Tibial nerve (tissue), 4 donors: Measurements from ENCODE around the gene UNC80. TPM values are rescaled to one million over a fixed set of nuclear protein-coding genes. Genes with fewer than 3 reads are reported as not detected.

Experiments used
- DNase-seq, 2 donors: peaks; one replicate each; pipeline ENCODE4 v3.0.0-alpha.2; 2019; ENCODE audit warnings: low spot score in 2 of 2
- H3K27ac ChIP-seq, 4 donors: fragments of 200-600 bp; sonication (generic) in 3 of 4; one replicate each; pipeline ENCODE4 v1.5.1; 2017 to 2019; ENCODE audit warnings: mild to moderate bottlenecking in 1 of 4
- H3K27me3 ChIP-seq, 2 donors: fragments of 200-600 bp; sonication (generic) in 1 of 2; one replicate each; pipeline versions ENCODE4 v1.5.1 to v1.6.0; 2017 to 2019
- H3K36me3 ChIP-seq, 3 donors: fragments of 200-600 bp; sonication (generic); one replicate each; pipeline ENCODE4 v1.5.1; 2018 to 2019
- H3K4me1 ChIP-seq, 4 donors: fragments of 200-600 bp; sonication (generic) in 3 of 4; one replicate each; pipeline ENCODE4 v1.5.1; 2017 to 2019
- H3K4me3 ChIP-seq, 4 donors: fragments of 200-600 bp; sonication (generic) in 3 of 4; one replicate each; pipeline ENCODE4 v1.5.1; 2017 to 2019; ENCODE audit warnings: mild to moderate bottlenecking in 1 of 4, moderate library complexity in 1 of 4
- H3K9me3 ChIP-seq, 4 donors: fragments of 200-600 bp; sonication (generic) in 3 of 4; one replicate each; pipeline ENCODE4 v1.5.1; 2017 to 2019
- CTCF ChIP-seq, 5 experiments: fragments of 200-600 bp in 3 of 5; fragments of 450-650 bp in 2 of 5; sonication (generic) in 3 of 5; IDR thresholded peaks; one replicate each; pipeline ENCODE4 v1.5.1; 2016 to 2019; ENCODE audit warnings: antibody characterized with exemption in 5 of 5, mild to moderate bottlenecking in 3 of 5, moderate library complexity in 2 of 5
- EP300 ChIP-seq, 2 donors: sonication (generic); formaldehyde crosslinking; IDR thresholded peaks; one replicate each; pipeline ENCODE4 v1.6.1; 2017; ENCODE audit warnings: antibody characterized with exemption in 2 of 2, mild to moderate bottlenecking in 1 of 2
- POLR2A ChIP-seq, 2 donors: fragments of 450-650 bp; IDR thresholded peaks; one replicate each; pipeline ENCODE4 v1.6.1; 2017; ENCODE audit warnings: antibody characterized with exemption in 2 of 2, mild to moderate bottlenecking in 2 of 2, moderate library complexity in 2 of 2
- WGBS, 2 donors: methylation state at CpG; one replicate each; pipeline ENCODE4 v1.1.5; 2018; 5-methylcytosine and 5-hydroxymethylcytosine counted together
- total RNA-seq, 4 donors: library from RNA; depleted of rRNA; stranded (reverse); fragments of >200 nt; gene quantifications; one replicate each; pipeline ENCODE4 v1.1.0, GENCODE V29; 2016

The UNC80 gene
- total RNA-seq, 4 donors from 2014 or later = 0.22 to 0.30 TPM; not detected in 2

GRCh38 chr2:209990838-209991237 lies 219.2 kb downstream of the UNC80 start:
- 78 to 79% methylated on average over 2 of the region's 2 CpGs for WGBS, 2 donors
- H3K36me3 ChIP-seq = no peaks in the 10 kb centered on the region
- no peak for DNase-seq
- no peaks in the 10 kb centered on the region for H3K27me3 ChIP-seq
- H3K4me3 ChIP-seq = no peak overlapping the region
- H3K27ac ChIP-seq = no peak overlapping the region
- no peaks in the 10 kb centered on the region for H3K9me3 ChIP-seq
- H3K4me1 ChIP-seq = no peaks in the 10 kb centered on the region
- TF ChIP-seq CTCF (IDR thresholded peaks at IDR 0.05) (no peak), POLR2A (IDR thresholded peaks at IDR 0.05) (no peak), EP300 (IDR thresholded peaks at IDR 0.05) (no peak)

DNA sequence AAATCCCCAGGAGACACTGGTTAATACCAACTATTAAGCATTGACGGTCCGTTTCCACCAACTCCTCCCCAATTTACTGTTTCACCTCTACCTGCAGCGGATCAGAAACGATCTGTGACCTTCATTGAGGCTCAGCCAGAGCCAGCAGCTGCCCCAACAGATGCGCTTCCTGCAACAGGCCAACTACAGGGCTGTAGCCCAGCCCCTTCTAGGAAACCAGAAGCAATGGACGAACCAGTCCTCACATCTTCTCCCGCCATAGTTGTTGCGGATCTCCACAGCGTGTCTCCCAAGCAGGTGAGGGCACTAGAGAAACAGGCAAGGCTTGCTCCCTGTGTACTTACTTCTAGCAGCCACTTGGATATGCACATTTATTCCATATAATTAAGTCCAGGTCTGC lies 222.3 kb downstream of the UNC80 start:
- WGBS, 2 donors = 87 to 94% methylated on average over 9 of the region's 9 CpGs

DNA sequence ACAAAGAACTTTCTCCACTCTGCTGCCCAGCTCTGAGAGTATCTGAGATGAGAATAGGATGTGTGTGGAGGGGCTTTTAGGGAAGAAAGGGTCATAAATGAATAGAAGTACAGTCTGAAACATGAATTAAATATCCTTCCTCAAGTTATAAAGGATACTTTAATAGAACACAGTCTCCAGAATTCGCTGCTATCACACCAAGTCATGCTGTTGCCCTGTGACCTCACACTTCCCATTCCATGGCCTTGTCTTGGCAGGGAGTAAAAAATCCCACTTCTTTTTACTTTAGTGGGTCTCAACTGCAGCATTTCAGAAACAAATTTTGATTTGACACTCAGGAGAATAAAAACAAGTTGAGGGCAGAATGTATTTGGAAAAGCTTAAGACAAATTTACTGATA lies 227.0 kb downstream of the UNC80 start:
- no peaks in the 10 kb centered on the region for H3K27me3 ChIP-seq
- peaks cover 3 to 11% (median 9%) of the 10 kb centered on the region in 4 donors for H3K4me1 ChIP-seq
- no peak for DNase-seq
- no peaks in the 10 kb centered on the region for H3K9me3 ChIP-seq
- H3K4me3 ChIP-seq = no peak overlapping the region
- H3K36me3 ChIP-seq = no peaks in the 10 kb centered on the region
- no peak overlapping the region for H3K27ac ChIP-seq
- 20 to 26% methylated on average over 1 of the region's 1 CpG for WGBS, 2 donors
- TF ChIP-seq POLR2A (IDR thresholded peaks at IDR 0.05) (no peak), EP300 (IDR thresholded peaks at IDR 0.05) (no peak)

More for the DNA sequence above, 222.3 kb downstream of the UNC80 start:
- TF ChIP-seq CTCF (IDR thresholded peaks at IDR 0.05) (no peak), EP300 (IDR thresholded peaks at IDR 0.05) (no peak), POLR2A (IDR thresholded peaks at IDR 0.05) (no peak)
- no peak overlapping the region for H3K27ac ChIP-seq
- no peak overlapping the region for H3K4me3 ChIP-seq
- no peak for DNase-seq
- no peaks in the 10 kb centered on the region for H3K9me3 ChIP-seq
- no peaks in the 10 kb centered on the region for H3K4me1 ChIP-seq
- no peaks in the 10 kb centered on the region for H3K36me3 ChIP-seq
- H3K27me3 ChIP-seq = no peaks in the 10 kb centered on the region

- H3K36me3 ChIP-seq = no peaks in the 10 kb centered on the region
- H3K27ac ChIP-seq = no peak overlapping the region
- TF ChIP-seq POLR2A (IDR thresholded peaks at IDR 0.05) = no peak
- TF ChIP-seq CTCF (IDR thresholded peaks at IDR 0.05) = no peak
- TF ChIP-seq EP300 (IDR thresholded peaks at IDR 0.05) = no peak
- H3K27me3 ChIP-seq = no peaks in the 10 kb centered on the region
- no peaks in the 10 kb centered on the region for H3K9me3 ChIP-seq
- DNase-seq = no peak
- H3K4me1 ChIP-seq = peaks cover 8 to 32% (median 19%) of the 10 kb centered on the region in 4 donors
- 94 to 96% methylated on average over 21 to 24 of the region's 32 CpGs for WGBS, 2 donors
- no peak overlapping the region for H3K4me3 ChIP-seq
Observed at GRCh38 chr2:210000464-210001324, 229.1 kb downstream of the UNC80 start.

DNA sequence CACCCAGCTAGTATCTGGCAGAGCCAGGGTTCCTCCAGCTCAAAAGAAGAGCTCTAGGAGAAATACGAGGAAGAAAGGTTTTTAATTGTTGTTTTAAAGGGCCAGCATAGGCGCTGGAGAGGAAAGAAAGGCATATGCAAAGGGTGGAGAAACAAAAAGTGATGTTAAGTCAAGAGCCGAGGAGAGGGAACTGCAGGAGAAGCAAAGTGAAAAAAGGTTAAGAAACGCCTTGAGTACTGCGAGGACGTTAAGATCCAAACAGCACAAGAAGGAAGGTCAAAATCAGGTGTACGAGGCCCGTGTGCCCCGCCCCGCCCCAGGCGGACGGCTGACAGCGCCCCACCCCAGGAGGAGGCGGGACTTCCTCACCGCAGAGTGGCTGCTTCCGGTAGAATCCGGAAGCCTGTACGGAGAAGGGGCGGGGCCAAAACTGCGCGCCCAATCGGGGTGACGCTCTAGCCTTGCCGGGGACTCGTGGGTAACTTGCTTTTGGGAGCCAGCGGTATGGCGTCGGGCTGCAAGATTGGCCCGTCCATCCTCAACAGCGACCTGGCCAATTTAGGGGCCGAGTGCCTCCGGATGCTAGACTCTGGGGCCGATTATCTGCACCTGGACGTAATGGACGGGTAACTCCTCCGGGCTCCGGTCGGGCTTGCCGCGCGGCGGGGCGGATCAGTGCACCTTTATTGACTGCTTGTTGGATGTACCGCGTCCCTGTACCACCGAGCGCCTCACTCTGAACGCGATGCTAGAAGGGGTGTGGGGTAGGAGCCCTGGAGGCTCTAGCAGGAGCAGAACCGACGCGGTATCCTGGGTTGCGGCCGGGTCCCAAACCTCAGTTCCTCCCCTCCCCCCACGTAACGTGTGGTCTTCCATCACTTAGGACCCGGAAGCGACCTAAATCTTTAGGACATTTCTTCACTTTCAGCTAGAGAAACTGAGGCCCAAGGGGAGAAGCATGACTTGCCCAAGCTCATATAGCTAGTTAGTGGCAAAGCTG lies 230.8 kb downstream of the UNC80 start, which contains the start of gene RPE:
RPE (plus strand) TSS at position 481 of the 1,000 bp plus-strand sequence; CDS start at position 505, 24 bp downstream.
- no peaks in the 10 kb centered on the region for H3K36me3 ChIP-seq
- H3K27me3 ChIP-seq = no peaks in the 10 kb centered on the region
- no peaks in the 10 kb centered on the region for H3K9me3 ChIP-seq
- peak within 1 kb of the TSS; percentile 46 to 84 (median 76) for H3K27ac ChIP-seq
- peak within 1 kb of the TSS; percentile 51 to 84 (median 73) for H3K4me3 ChIP-seq
- 0 to 1% methylated on average over 32 to 38 of the region's 58 CpGs for WGBS, 2 donors
- DNase-seq = peak; percentile 92 to 93
- TF ChIP-seq POLR2A (IDR thresholded peaks at IDR 0.05) (peak in 1 of 2 donors; percentile 38), EP300 (IDR thresholded peaks at IDR 0.05) (peak; percentile 70 to 75), CTCF (IDR thresholded peaks at IDR 0.05) (peak in 1 of 5 experiments; percentile 17)
- H3K4me1 ChIP-seq = peaks cover 8 to 50% (median 21%) of the 10 kb centered on the region in 4 donors
